ENCODE data around the gene DLGAP1.

Gene DLGAP1

GRCh38 chr18:3682061-3682460, 773.0 kb downstream of the DLGAP1 start:
- FAIRE-seq: no peak

- no peak for FAIRE-seq
Measured at GRCh38 chr18:3679241-3679640, 775.9 kb downstream of the DLGAP1 start.

GRCh38 chr18:3675994-3676393, 779.1 kb downstream of the DLGAP1 start:
- no peak for FAIRE-seq

DNA sequence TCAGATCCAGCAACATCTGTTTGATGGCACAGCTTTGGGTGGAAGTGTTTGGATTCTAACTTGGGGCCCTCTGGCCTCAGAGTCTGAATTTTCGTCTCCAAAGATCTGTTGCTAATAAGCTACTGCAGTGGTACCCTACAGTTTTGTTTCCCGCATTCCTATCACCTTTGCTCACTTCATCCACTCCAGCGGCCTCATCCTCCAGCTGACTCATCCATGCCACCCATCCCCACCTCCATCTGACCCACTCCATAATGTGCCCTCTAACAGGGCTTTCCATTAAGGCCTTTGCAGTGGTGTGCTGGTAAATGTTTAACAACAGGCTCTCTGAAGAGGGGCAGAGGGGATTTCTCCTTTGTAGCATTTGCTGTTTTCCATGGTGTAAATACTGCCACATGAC, 779.7 kb downstream of the DLGAP1 start:
- no peak for FAIRE-seq

GRCh38 chr18:3671176-3671575, 783.9 kb downstream of the DLGAP1 start:
- no peak for FAIRE-seq

GRCh38 chr18:3669376-3669775, 785.7 kb downstream of the DLGAP1 start:
- no peak for FAIRE-seq

DNA sequence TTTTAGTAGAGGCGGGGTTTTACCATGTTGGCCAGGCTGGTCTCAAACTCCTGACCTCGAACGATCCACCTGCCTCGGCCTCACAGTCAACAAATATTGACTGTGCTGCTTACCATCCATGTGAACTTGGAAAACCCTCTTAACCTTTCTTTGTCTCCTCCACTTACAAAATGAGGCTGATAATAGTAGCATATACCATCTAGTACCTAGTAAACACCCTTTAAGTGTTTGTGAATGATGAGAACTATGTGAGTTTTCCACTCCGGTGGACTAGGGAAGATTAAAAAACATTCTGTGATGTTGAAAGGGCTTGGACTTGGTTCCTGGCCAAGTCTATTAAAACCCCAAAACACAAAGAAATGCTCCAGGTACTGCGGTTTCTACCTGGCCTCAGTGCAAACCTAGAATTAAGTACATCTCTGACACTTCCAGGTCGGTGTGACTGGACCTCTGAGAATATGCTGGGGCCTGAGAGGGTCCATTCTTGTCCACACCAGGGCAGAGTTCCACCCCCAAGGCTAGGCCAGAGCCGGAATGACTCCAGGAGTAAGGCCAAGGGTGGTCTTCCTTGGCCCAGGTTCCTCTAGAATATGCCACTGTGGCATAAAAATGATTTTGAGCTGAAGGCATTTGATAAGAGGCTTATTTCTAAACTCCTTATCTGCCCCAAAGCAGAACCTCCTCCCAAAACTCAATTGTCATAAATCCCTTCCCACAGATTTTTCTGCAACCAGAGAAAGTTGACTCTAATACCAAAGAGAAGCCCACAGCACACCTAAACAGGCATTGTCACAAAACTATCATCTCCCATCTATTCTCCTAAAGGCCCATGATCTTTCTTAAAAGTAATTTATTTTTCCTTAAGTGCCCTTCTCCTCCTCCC, 787.6 kb downstream of the DLGAP1 start:
- no peak for FAIRE-seq

- FAIRE-seq: no peak
Measured at GRCh38 chr18:3666526-3667254, 788.4 kb downstream of the DLGAP1 start.

- peak; percentile 81 for FAIRE-seq
Measured at GRCh38 chr18:3665780-3666525, 789.2 kb downstream of the DLGAP1 start.

- FAIRE-seq: no peak
Measured at GRCh38 chr18:3665204-3665603, 789.9 kb downstream of the DLGAP1 start.

GRCh38 chr18:3664563-3665178, 790.4 kb downstream of the DLGAP1 start:
- FAIRE-seq: no peak

GRCh38 chr18:3663870-3664512, 791.1 kb downstream of the DLGAP1 start:
- FAIRE-seq: no peak

- no peak for FAIRE-seq
Measured at GRCh38 chr18:3661989-3662388, 793.1 kb downstream of the DLGAP1 start.

DNA sequence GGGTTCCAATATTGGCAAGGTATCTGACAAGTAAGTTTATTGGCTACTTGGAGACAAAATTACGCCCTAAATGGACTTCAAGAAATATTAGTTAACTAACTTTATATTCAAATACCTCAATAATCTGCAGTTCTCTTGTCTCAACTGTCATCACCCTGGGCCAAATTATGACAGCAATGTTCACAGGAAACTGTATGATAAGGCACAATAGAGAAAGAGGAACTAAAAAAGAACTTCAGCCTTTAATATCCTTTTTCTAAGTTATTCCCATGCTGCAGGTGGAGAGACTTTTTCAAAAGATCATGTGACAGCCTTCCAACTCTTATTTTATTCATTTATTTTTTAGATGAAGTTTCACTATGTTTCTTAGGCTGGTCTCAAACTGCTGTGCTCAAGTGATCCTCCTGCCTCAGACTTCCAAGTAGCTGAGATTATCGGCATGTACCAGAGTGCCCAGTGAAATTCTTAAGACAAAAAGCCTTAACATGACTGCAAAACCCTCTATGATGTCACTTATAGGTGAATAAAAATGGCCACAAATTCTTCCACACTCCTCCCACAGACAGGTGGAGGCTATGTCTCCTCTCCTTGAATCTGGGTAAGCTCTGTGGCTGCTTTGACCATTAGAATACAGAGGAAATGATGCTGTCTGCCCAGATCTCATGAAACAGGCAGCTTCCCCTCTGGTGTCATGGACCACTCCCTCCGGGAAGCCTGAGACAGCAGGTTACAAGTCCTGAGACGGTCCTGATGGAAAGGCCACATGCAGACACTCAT, 794.2 kb downstream of the DLGAP1 start:
- no peak for FAIRE-seq

DNA sequence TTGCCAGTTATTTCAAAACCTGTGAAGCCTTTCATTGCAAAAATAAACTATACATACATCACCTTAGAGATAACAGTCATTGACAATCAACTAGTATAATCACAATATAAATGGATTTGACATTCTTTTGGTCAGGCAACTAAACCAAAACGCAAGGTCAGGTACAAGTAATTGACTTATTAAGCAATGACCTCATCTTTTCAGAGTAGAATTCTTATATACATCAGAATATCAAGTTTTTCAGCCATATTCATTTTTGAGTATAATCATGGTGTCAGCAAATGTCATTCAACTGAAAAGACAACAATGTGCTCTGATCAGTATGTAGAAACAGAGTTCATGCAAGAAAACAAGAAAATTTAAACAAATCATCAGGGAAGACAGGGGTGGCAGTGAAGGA, 796.6 kb downstream of the DLGAP1 start:
- no peak for FAIRE-seq

DNA sequence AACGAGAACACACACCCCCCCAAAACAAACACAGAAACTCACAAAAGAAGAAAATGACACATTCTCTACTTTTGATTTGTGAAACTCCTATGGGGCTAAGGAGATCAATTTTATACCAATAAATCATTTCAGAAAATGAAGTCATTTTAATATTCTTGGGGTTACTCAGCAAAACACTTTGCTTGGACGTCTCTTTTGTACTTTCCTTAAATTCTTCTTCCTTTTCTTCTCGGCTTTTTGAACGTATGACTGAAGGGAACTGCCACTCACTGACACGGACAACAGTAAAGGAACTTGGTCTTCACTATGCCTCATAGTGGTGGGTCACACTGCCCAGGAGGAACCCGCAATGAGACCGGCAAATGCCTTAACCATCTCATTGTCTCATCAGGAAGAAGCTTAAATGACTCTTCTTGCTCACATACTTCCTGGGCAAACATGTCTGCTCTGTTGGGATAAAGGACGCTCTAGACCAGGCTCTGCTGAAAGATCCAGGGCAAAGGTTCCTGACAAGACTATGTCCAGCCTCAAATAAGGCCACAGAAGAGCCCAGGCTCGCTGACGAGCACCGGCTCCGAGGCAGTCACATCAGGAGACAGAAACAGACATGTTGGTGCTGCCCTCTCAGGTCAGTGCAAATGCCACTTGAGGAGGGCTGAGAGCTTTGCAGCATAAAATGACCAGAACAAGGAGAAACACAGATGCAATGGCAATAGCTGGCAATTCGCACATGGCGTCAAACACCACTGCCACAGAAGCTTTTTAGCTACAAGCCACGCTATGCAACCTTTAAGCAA, 799.7 kb downstream of the DLGAP1 start:
- FAIRE-seq: no peak

GRCh38 chr18:3654442-3655253, 800.5 kb downstream of the DLGAP1 start:
- FAIRE-seq: no peak

- no peak for FAIRE-seq
Measured at GRCh38 chr18:3653851-3654441, 801.2 kb downstream of the DLGAP1 start.

GRCh38 chr18:3653263-3653850, 801.8 kb downstream of the DLGAP1 start:
- FAIRE-seq: no peak
